ENCODE data around the gene NTM.

GRCh38 chr11:131875611-131876010 lies 505.2 kb downstream of the NTM start:
- no peak for TF ChIP-seq ZNF677 (tag by site-specific recombination; IDR thresholded peaks at IDR 0.05)
- TF ChIP-seq, protein P1, sequence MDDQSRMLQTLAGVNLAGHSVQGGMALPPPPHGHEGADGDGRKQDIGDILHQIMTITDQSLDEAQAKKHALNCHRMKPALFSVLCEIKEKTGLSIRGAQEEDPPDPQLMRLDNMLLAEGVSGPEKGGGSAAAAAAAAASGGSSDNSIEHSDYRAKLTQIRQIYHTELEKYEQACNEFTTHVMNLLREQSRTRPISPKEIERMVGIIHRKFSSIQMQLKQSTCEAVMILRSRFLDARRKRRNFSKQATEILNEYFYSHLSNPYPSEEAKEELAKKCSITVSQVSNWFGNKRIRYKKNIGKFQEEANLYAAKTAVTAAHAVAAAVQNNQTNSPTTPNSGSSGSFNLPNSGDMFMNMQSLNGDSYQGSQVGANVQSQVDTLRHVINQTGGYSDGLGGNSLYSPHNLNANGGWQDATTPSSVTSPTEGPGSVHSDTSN (CRISPR knock-in tag; IDR thresholded peaks at IDR 0.05), result no peak

Measured in HEK293 (cell line).